SK-N-SH (cell line): ENCODE measurements around the gene FRMD1. TPM values are rescaled to one million over a fixed set of nuclear protein-coding genes. Genes with fewer than 3 reads are reported as not detected.

ENCODE experiments used
- CTCF ChIA-PET: fragments of 300-600, 350-600 bp; formaldehyde crosslinking; extraction: SDS; loops from one replicate; lab custom pipeline; 2021; lab: Yijun Ruan, JAX
- POLR2A ChIA-PET: fragments of 350-600 bp; sonication (Branson Sonifier 250); formaldehyde crosslinking; extraction: SDS; loops from one replicate; lab custom pipeline; 2020; ENCODE audit warnings: antibody characterized with exemption, inconsistent platforms; lab: Yijun Ruan, JAX
- DNase-seq: peaks from one replicate; pipeline ENCODE4 v3.0.0; 2012
- H2AFZ ChIP-seq: fragments of 200-600 bp; sonication (generic); 2 replicates; pipeline ENCODE4 v1.8.1; 2016; ENCODE audit warnings: antibody characterized with exemption, mild to moderate bottlenecking, low read depth
- H3F3A ChIP-seq: fragments of 200-600 bp; sonication (generic); replicated peaks from 2 replicates; pipeline ENCODE3; 2016; ENCODE audit warnings: antibody characterized with exemption, mild to moderate bottlenecking; ENCODE audit not compliant: insufficient read depth
- H3K27ac ChIP-seq, 2 experiments: fragments of 200-500 bp in 1 of 2; fragments of 200-600 bp in 1 of 2; sonication (Bioruptor generic) in 1 of 2; sonication (generic), shearing (Covaris generic) in 1 of 2; 2 replicates each; pipeline versions ENCODE4 v1.5.1 to v1.6.1; 2014 to 2016; ENCODE audit warnings: low read depth in 2 of 2, inconsistent platforms in 1 of 2, low read length in 1 of 2, mild to moderate bottlenecking in 1 of 2, mixed read lengths in 1 of 2
- H3K27me3 ChIP-seq: fragments of 200-600 bp; sonication (generic), shearing (Covaris generic); 2 replicates; pipeline ENCODE4 v1.6.1; 2016; ENCODE audit warnings: mixed run types; ENCODE audit not compliant: insufficient read depth
- H3K36me3 ChIP-seq, 2 experiments: fragments of 200-500 bp in 1 of 2; fragments of 200-600 bp in 1 of 2; sonication (Bioruptor generic) in 1 of 2; sonication (generic) in 1 of 2; replicated peaks in 1 of 2; 2 replicates each; pipeline versions ENCODE3 to v1.5.1; 2014 to 2016; ENCODE audit warnings: low read length in 1 of 2, mild to moderate bottlenecking in 1 of 2; ENCODE audit not compliant: insufficient read depth in 2 of 2, control insufficient read depth in 1 of 2
- H3K4me1 ChIP-seq, 2 experiments: fragments of 200-500 bp in 1 of 2; fragments of 200-600 bp in 1 of 2; sonication (Bioruptor generic) in 1 of 2; sonication (generic), shearing (Covaris generic) in 1 of 2; 2 replicates each; pipeline versions ENCODE4 v1.5.1 to v1.6.1; 2014 to 2016; ENCODE audit warnings: low read depth in 1 of 2, low read length in 1 of 2, mixed run types in 1 of 2; ENCODE audit not compliant: insufficient read depth in 2 of 2, control insufficient read depth in 1 of 2
- H3K4me2 ChIP-seq: fragments of 200-600 bp; sonication (generic), shearing (Covaris generic); 2 replicates; pipeline ENCODE4 v1.6.1; 2017; ENCODE audit warnings: mixed run types
- H3K4me3 ChIP-seq, 2 experiments: fragments of 200-500 bp in 1 of 2; fragments of 200-600 bp in 1 of 2; sonication (Bioruptor generic) in 1 of 2; sonication (generic), shearing (Covaris generic) in 1 of 2; 2 replicates each; pipeline versions ENCODE4 v1.5.1 to v1.8.1; 2014 to 2016; ENCODE audit warnings: low read depth in 2 of 2, inconsistent platforms in 1 of 2, low read length in 1 of 2, mild to moderate bottlenecking in 1 of 2, mixed read lengths in 1 of 2, moderate library complexity in 1 of 2
- H3K79me2 ChIP-seq: fragments of 200-600 bp; sonication (generic); 2 replicates; pipeline ENCODE4 v1.8.1; 2017; ENCODE audit warnings: mild to moderate bottlenecking; ENCODE audit not compliant: insufficient read depth
- H3K9ac ChIP-seq: fragments of 200-600 bp; sonication (generic); 2 replicates; pipeline ENCODE4 v1.6.1; 2017; ENCODE audit warnings: mixed run types
- H3K9me2 ChIP-seq: fragments of 200-600 bp; sonication (generic); 2 replicates; pipeline ENCODE4 v1.6.1; 2017; ENCODE audit warnings: mixed run types
- H3K9me3 ChIP-seq: fragments of 200-600 bp; sonication (generic); 2 replicates; pipeline ENCODE4 v1.6.1; 2017; ENCODE audit warnings: mixed run types, mild to moderate bottlenecking, moderate library complexity
- H4K20me1 ChIP-seq: fragments of 200-600 bp; sonication (generic); 2 replicates; pipeline ENCODE4 v1.6.1; 2017; ENCODE audit warnings: mild to moderate bottlenecking, mixed run types; ENCODE audit not compliant: insufficient read depth
- ELF1 ChIP-seq: IDR thresholded peaks from 2 replicates; pipeline ENCODE4 v1.4.0; 2012
- IRF3 ChIP-seq: fragments of 150-350 bp; IDR thresholded peaks from 2 replicates; pipeline ENCODE4 v1.6.1; 2016; ENCODE audit warnings: mild to moderate bottlenecking, low read depth, low read length
- JUND ChIP-seq: IDR thresholded peaks from 2 replicates; pipeline ENCODE4 v1.4.0; 2012
- MAX ChIP-seq: IDR thresholded peaks from 2 replicates; pipeline ENCODE4 v1.4.0; 2012; ENCODE audit warnings: low read depth
- MXI1 ChIP-seq: IDR thresholded peaks from 2 replicates; pipeline ENCODE4 v1.6.1; 2012; ENCODE audit warnings: mild to moderate bottlenecking, low read depth, low read length, improper control_type of control experiment
- NFIC ChIP-seq: IDR thresholded peaks from 2 replicates; pipeline ENCODE4 v1.4.0; 2012; ENCODE audit warnings: borderline replicate concordance
- POLR2AphosphoS5 ChIP-seq: IDR thresholded peaks from 2 replicates; pipeline ENCODE4 v1.6.1; 2012; ENCODE audit warnings: low read depth, low read length
- SIN3A ChIP-seq: IDR thresholded peaks from 2 replicates; pipeline ENCODE4 v1.6.1; 2012; ENCODE audit warnings: low read depth, mild to moderate bottlenecking, low read length, moderate library complexity, borderline replicate concordance
- SMC3 ChIP-seq: IDR thresholded peaks from 2 replicates; pipeline ENCODE4 v1.6.1; 2012; ENCODE audit warnings: low read depth, low read length, improper control_type of control experiment
- TEAD4 ChIP-seq: IDR thresholded peaks from 2 replicates; pipeline ENCODE4 v1.4.0; 2012; ENCODE audit warnings: mild to moderate bottlenecking, borderline replicate concordance; ENCODE audit not compliant: insufficient read depth
- YY1 ChIP-seq: IDR thresholded peaks from 2 replicates; pipeline ENCODE4 v1.4.0; 2012; ENCODE audit warnings: low read depth, mild to moderate bottlenecking
- WGBS: methylation state at CpG from one replicate; pipeline ENCODE4 v1.1.6; 2017; ENCODE audit warnings: low lambda C conversion rate; 5-methylcytosine and 5-hydroxymethylcytosine counted together
- polyA plus RNA-seq, 3 experiments: library from polyadenylated mRNA; depleted of rRNA; stranded (reverse); fragments of >200 nt; gene quantifications; 2 replicates each; pipeline ENCODE4 v1.2.3, GENCODE V29; 2012
- TF ChIP-seq, protein P1 (sequence below): fragments of 150-350 bp; IDR thresholded peaks from 2 replicates; pipeline ENCODE4 v1.6.1; 2017; ENCODE audit warnings: antibody characterized with exemption, low read length, low read depth, borderline replicate concordance
- TF ChIP-seq, protein P2 (sequence below): IDR thresholded peaks from 2 replicates; pipeline ENCODE4 v1.4.0; 2012; ENCODE audit warnings: low read depth, borderline replicate concordance
- TF ChIP-seq, protein P3 (sequence below): IDR thresholded peaks from 2 replicates; pipeline ENCODE4; 2012

FRMD1 gene
- polyA plus RNA-seq, 1 of the 3 experiments (the other 2 are of a cell fraction): not detected

DNA sequence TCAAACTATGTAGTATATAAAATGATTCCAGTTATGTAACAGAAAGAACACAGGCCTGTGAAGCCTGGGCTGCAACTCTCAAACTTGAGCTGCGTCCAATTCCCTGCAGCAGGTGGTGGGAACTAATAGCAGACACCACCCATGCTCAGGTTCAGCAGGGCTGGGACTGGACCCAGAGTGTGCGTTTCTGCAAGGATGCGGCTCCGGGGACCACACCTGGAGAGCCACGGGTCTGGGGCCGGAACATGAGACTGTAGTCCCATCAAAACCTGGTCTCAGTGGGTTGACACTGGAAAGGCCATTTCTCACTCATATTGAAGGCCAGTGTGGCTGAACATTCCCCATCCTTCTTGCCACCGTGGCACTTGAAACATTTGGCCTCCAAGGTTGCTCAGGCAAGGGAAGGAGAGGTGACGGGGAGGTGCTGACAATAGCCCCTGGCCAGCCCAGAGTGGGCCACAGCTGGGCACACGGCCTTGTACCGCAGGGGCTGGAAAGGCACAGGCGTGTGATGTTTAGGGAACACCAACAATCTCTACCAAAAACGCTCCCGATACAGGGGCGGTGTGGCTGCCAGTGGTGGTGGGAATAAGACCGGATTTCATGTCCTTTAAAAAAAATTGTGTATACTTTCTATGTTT is 38.0 kb downstream of the FRMD1 start:
- DNase-seq: no peak
- H3K9me2 ChIP-seq: no peaks in the 10 kb centered on the region
- ChIA-PET CTCF (interaction anchor here (0.5 kb wide), 1 partner anchor 134 kb away, joined by 3 read pairs; no protein-coding TSS in a partner anchor), POLR2A (no interaction called here)
- no peak overlapping the region for H3K4me2 ChIP-seq
- H3K79me2 ChIP-seq: no peaks in the 10 kb centered on the region
- H4K20me1 ChIP-seq: no peaks in the 10 kb centered on the region
- no peaks in the 10 kb centered on the region for H3F3A ChIP-seq
- no peaks in the 10 kb centered on the region for H3K36me3 ChIP-seq
- H2AFZ ChIP-seq: no peak overlapping the region
- 64% methylated on average over 13 of the region's 15 CpGs for WGBS
- H3K27ac ChIP-seq: no peak overlapping the region
- H3K4me3 ChIP-seq: no peak overlapping the region
- TF ChIP-seq, protein P1, sequence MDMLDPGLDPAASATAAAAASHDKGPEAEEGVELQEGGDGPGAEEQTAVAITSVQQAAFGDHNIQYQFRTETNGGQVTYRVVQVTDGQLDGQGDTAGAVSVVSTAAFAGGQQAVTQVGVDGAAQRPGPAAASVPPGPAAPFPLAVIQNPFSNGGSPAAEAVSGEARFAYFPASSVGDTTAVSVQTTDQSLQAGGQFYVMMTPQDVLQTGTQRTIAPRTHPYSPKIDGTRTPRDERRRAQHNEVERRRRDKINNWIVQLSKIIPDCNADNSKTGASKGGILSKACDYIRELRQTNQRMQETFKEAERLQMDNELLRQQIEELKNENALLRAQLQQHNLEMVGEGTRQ: no peak
- TF ChIP-seq, protein P2, sequence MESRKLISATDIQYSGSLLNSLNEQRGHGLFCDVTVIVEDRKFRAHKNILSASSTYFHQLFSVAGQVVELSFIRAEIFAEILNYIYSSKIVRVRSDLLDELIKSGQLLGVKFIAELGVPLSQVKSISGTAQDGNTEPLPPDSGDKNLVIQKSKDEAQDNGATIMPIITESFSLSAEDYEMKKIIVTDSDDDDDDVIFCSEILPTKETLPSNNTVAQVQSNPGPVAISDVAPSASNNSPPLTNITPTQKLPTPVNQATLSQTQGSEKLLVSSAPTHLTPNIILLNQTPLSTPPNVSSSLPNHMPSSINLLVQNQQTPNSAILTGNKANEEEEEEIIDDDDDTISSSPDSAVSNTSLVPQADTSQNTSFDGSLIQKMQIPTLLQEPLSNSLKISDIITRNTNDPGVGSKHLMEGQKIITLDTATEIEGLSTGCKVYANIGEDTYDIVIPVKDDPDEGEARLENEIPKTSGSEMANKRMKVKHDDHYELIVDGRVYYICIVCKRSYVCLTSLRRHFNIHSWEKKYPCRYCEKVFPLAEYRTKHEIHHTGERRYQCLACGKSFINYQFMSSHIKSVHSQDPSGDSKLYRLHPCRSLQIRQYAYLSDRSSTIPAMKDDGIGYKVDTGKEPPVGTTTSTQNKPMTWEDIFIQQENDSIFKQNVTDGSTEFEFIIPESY: no peak
- no peak for TF ChIP-seq SIN3A
- no peak for TF ChIP-seq YY1
- no peak for TF ChIP-seq JUND
- no peak for TF ChIP-seq NFIC
- TF ChIP-seq IRF3: no peak
- no peak for TF ChIP-seq POLR2AphosphoS5
- no peak for TF ChIP-seq ELF1
- TF ChIP-seq MXI1: no peak
- no peak for TF ChIP-seq SMC3
- TF ChIP-seq MAX: no peak
- TF ChIP-seq, protein P3, sequence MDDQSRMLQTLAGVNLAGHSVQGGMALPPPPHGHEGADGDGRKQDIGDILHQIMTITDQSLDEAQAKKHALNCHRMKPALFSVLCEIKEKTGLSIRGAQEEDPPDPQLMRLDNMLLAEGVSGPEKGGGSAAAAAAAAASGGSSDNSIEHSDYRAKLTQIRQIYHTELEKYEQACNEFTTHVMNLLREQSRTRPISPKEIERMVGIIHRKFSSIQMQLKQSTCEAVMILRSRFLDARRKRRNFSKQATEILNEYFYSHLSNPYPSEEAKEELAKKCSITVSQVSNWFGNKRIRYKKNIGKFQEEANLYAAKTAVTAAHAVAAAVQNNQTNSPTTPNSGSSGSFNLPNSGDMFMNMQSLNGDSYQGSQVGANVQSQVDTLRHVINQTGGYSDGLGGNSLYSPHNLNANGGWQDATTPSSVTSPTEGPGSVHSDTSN: no peak
- TF ChIP-seq TEAD4: no peak
- TF ChIP-seq, all 33 proteins: peak for 0
- Histone ChIP-seq H3K9ac (no peak overlapping the region), H3K9me3 (no peaks in the 10 kb centered on the region), H3K27me3 (no peaks in the 10 kb centered on the region), H3K4me1 (peaks cover 2 to 7% of the 10 kb centered on the region in 2 experiments; a peak in 2 of 4 replicates)
